Loucy (cell line): Measurements from ENCODE around the gene SFXN5.

Experiments used
- H2AFZ ChIP-seq: fragments of 200-600 bp; sonication (generic); 2 replicates; pipeline ENCODE4 v1.6.0; 2016; ENCODE audit warnings: antibody characterized with exemption, mild to moderate bottlenecking, low read length, moderate library complexity
- H3F3A ChIP-seq: fragments of 200-600 bp; 2 replicates; pipeline ENCODE4 v1.6.0; 2016; ENCODE audit warnings: antibody characterized with exemption, low read depth, mild to moderate bottlenecking
- H3K27me3 ChIP-seq: fragments of 200-600 bp; sonication (generic); 2 replicates; pipeline ENCODE4 v1.6.1; 2014; ENCODE audit warnings: low read length, mild to moderate bottlenecking; ENCODE audit not compliant: insufficient read depth, poor library complexity, severe bottlenecking
- H3K36me3 ChIP-seq: fragments of 200-600 bp; sonication (generic); 2 replicates; pipeline ENCODE4 v1.6.1; 2016; ENCODE audit warnings: low read length; ENCODE audit not compliant: insufficient read depth
- H3K4me1 ChIP-seq: fragments of 200-600 bp; sonication (generic); 2 replicates; pipeline ENCODE4 v1.5.1; 2014; ENCODE audit warnings: low read length, mild to moderate bottlenecking; ENCODE audit not compliant: insufficient read depth, poor library complexity, severe bottlenecking
- H3K4me2 ChIP-seq: fragments of 200-600 bp; sonication (generic); 2 replicates; pipeline ENCODE4 v1.6.0; 2014; ENCODE audit warnings: antibody characterized with exemption, low read length, low read depth, mild to moderate bottlenecking; ENCODE audit not compliant: poor library complexity, severe bottlenecking
- H3K4me3 ChIP-seq: fragments of 200-600 bp; sonication (generic); 2 replicates; pipeline ENCODE4 v1.5.1; 2014; ENCODE audit warnings: low read length, mild to moderate bottlenecking, mixed read lengths; ENCODE audit not compliant: poor library complexity, severe bottlenecking
- H3K79me2 ChIP-seq: fragments of 200-600 bp; sonication (generic); 2 replicates; pipeline ENCODE4 v1.6.1; 2014; ENCODE audit warnings: low read length; ENCODE audit not compliant: insufficient read depth
- H3K9ac ChIP-seq: fragments of 200-600 bp; sonication (generic); 2 replicates; pipeline ENCODE4 v1.6.0; 2014; ENCODE audit warnings: mild to moderate bottlenecking, low read depth, low read length, moderate library complexity; ENCODE audit not compliant: poor library complexity, severe bottlenecking
- H3K9me2 ChIP-seq: fragments of 200-600 bp; sonication (generic); replicated peaks from 2 replicates; pipeline ENCODE4 v1.6.1; 2016; ENCODE audit warnings: low read depth, low read length, mixed read lengths
- H3K9me3 ChIP-seq: fragments of 200-600 bp; sonication (generic); 2 replicates; pipeline ENCODE4 v1.6.1; 2014; ENCODE audit warnings: mild to moderate bottlenecking, antibody characterized with exemption, low read length, low read depth; ENCODE audit not compliant: insufficient read depth
- H4K20me1 ChIP-seq: fragments of 200-600 bp; sonication (generic); 2 replicates; pipeline ENCODE4 v1.6.0; 2014; ENCODE audit warnings: antibody characterized with exemption, low read length, mild to moderate bottlenecking; ENCODE audit not compliant: insufficient read depth, poor library complexity, severe bottlenecking
- CTCF ChIP-seq: fragments of 200-600 bp; sonication (generic); conservative IDR thresholded peaks from 2 replicates; pipeline ENCODE4 v1.5.1; 2014; ENCODE audit warnings: mild to moderate bottlenecking, antibody characterized with exemption, low read length
- EZH2phosphoT487 ChIP-seq: fragments of 200-600 bp; IDR thresholded peaks from 2 replicates; pipeline ENCODE4 v1.6.1; 2018; ENCODE audit warnings: antibody characterized with exemption, mild to moderate bottlenecking, moderate library complexity, borderline replicate concordance

SFXN5 gene

DNA sequence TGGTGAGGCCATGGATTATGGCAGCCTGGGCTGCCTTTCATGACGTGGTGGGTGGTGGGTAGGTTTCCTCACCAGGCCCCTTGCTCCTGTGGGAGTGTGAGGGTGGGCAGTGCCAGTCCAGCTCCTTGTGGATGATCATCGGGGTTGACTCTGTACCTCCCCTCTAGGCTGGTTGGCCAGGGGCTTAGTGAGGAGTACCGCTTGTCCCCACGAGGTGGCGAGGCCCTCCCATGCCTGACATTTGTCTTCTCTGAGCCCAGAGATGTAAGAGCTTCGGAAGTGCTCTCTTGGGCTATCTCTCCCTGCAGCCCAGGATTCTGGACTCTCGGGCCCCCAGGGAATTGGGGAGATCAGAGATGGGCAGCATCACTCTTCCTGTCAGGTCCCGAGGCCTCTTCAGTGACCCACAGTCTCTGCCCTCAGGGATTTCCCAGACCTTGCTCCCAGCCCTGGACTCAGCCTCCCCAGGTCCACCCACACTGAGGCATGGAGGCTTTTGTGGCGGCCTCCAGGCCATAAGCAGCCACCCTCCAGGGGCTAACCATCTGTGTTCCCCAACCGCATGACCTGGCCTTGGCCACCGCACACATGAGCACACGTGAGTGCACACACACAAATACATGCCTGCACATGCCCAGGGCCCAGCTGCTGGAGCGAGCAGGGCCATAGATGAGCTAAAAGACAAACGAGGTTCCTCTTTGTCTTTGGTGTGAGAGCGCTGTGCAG, 177.8 kb downstream of the SFXN5 start:
- H3K4me2 ChIP-seq: peak overlapping the region; percentile 31
- no peaks in the 10 kb centered on the region for H3F3A ChIP-seq
- H3K9me2 ChIP-seq: no peaks in the 10 kb centered on the region

DNA sequence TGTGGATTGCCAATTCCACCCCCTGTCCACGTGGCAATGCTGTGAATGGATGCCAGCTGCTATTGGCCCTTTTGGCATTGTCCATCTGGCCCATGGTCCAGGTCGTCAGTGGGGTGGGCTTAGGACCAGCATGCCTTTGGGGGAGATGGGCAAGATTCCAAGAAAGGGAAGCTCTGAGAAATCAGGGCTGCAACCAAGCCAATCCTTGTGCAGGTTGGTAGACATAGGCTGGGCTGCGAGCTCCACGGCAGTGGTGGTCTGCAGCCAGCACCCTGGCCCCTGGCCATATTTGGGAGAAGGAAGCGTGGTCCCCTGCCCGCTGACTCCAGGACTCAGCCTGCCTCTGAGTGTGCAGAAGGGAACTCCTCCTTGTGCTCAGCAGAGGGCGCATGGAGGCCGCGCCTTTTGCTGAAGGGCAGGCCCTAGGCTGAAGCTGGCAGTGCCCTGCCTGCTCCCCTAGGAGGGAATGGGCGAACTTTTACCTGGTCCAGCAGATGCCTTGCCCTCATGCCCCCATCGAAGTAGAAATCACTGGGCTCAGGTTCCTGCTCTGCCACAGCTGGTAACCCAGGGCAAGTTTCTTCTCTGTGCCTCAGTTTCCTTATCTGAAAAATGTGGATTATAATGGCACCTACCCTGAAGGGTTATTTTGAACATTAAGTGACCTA, 178.9 kb downstream of the SFXN5 start:
- Histone ChIP-seq H3K36me3 (no peaks in the 10 kb centered on the region), H3K79me2 (no peaks in the 10 kb centered on the region), H3K27me3 (no peaks in the 10 kb centered on the region), H4K20me1 (no peaks in the 10 kb centered on the region), H3F3A (no peaks in the 10 kb centered on the region), H3K4me3 (no peak overlapping the region), H3K4me2 (no peak overlapping the region), H3K9me2 (no peaks in the 10 kb centered on the region), H2AFZ (peak overlapping the region; percentile 78; the same call in 1 of the 2 replicates), H3K4me1 (no peaks in the 10 kb centered on the region), H3K9me3 (no peaks in the 10 kb centered on the region), H3K9ac (no peak overlapping the region)
- TF ChIP-seq EZH2phosphoT487: no peak
- peak; percentile 80 for TF ChIP-seq CTCF

More for the DNA sequence above, 177.8 kb downstream of the SFXN5 start:
- TF ChIP-seq CTCF (peak; percentile 76), EZH2phosphoT487 (no peak)
- H4K20me1 ChIP-seq: no peaks in the 10 kb centered on the region
- no peaks in the 10 kb centered on the region for H3K27me3 ChIP-seq
- no peaks in the 10 kb centered on the region for H3K79me2 ChIP-seq
- no peaks in the 10 kb centered on the region for H3K4me1 ChIP-seq
- no peaks in the 10 kb centered on the region for H3K9me3 ChIP-seq
- peak overlapping the region; percentile 78 for H2AFZ ChIP-seq
- peak overlapping the region; percentile 33 for H3K9ac ChIP-seq
- no peak overlapping the region for H3K4me3 ChIP-seq
- H3K36me3 ChIP-seq: no peaks in the 10 kb centered on the region
